Mucosa of gallbladder (tissue), 1 donor: ENCODE measurements around the gene NR2E3. TPM values are rescaled to one million over a fixed set of nuclear protein-coding genes. Genes with fewer than 3 reads are reported as not detected.

Experiments
- DNase-seq: peaks from one replicate; pipeline ENCODE4 v3.0.0-alpha.2; 2020; ENCODE audit warnings: low spot score
- total RNA-seq: library from RNA; stranded (reverse); gene quantifications from one replicate; pipeline ENCODE4 v1.2.1, GENCODE V29; 2021
- donor health status: DM: no; HTN: no; CAD: no.

NR2E3 gene
- total RNA-seq: 3.0 TPM

GRCh38 chr15:71810256-71811035 is at the start of gene NR2E3:
TSS of gene NR2E3 (plus strand) at chr15:71810554. CDS start at chr15:71810744, 190 bp downstream.
- DNase-seq: no peak

GRCh38 chr15:71760852-71761251 is 49.5 kb upstream of the NR2E3 start:
- DNase-seq: no peak

DNA sequence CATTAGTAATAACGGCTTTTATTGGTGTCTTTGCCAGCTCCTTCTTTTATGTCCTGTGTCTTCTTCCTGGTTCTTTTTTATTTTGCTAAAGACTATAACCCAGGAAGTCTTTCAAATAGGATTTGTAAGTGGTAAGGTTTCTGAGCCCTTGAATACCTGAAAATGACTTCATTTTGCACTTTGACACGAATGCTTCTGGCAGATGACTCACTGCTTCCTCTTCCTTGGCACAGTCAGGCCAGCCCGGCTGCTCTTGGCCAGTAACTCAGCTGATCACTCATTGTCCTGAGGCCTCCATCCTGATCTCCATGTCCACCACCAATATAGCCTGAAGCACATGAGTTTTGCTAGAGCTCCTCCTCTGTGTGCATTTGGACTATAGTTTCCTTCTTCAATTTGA is 48.7 kb upstream of the NR2E3 start:
- DNase-seq: peak; percentile 78

DNA sequence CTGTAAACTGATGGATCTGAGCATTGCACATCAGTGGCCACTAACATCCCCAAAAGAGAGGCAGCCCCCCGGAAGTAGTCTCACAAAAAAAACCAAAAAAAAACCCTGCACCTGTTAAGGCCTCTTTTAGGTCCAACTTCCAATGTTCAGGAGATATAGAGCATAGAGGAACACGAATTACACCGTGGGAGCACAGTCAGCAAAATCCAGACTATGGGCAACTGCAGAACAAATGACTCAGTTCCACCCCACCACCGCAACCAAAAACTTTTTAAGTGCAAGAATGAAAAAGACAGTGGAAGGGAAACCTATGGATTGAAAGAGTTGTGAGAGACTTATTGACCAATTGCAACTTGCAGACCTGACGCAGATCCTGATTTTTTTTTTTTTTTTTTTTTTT is 42.2 kb upstream of the NR2E3 start:
- no peak for DNase-seq

DNA sequence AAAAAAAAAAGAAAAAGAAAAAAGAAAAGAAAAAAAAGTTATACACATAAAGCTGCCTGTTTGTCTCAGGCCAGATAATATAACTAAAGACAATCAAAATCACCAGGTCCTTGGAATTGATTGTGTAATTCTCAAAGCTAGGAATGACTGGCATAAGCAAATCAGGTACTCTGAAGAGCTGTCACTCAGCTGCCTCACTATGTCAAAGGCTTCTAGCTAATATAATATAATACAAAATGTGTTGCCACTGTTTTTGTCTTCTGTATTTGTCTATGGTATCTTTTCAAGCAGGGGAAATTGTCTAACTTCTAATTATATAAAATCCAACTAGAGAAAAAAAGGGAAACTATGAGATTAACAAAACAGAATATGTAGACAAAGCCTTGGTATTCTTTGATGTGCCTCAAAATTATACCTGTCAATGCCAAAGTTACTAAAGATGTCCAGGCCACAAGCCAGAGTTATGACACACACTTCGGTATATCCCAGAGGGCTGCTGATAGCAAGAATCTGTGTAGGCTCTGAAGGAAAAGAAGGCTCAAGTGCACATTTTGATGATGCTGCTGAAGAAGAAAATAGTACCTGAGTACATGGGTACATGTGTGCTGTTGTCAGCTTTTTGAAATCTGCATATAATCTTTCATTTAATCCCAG is 37.0 kb upstream of the NR2E3 start:
- DNase-seq: no peak

- no peak for DNase-seq
Observed at GRCh38 chr15:71775856-71776255, 34.5 kb upstream of the NR2E3 start.

DNA sequence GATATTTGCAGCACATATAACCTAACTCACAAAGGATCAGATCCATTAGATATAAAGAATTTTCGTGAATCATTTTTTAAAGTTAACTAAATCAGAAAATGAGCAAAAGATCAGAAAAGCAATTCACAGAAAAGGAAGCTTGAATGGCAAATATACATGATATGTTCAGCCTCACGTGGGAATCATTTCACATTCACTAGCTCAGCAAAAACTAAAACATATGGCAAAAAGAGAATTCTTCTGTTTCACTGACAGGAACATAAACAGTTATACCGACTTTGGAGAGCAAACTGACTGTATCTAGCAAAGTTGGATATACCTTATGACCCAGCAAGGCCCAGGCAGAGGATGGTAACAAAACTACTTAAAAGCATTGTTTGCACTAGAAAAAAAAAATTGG is 34.0 kb upstream of the NR2E3 start:
- no peak for DNase-seq

- no peak for DNase-seq
Observed at GRCh38 chr15:71777216-71777943, 33.0 kb upstream of the NR2E3 start.

- DNase-seq: no peak
Observed at GRCh38 chr15:71779073-71779797, 31.1 kb upstream of the NR2E3 start.

GRCh38 chr15:71780115-71780976 is 30.0 kb upstream of the NR2E3 start:
- DNase-seq: no peak

DNA sequence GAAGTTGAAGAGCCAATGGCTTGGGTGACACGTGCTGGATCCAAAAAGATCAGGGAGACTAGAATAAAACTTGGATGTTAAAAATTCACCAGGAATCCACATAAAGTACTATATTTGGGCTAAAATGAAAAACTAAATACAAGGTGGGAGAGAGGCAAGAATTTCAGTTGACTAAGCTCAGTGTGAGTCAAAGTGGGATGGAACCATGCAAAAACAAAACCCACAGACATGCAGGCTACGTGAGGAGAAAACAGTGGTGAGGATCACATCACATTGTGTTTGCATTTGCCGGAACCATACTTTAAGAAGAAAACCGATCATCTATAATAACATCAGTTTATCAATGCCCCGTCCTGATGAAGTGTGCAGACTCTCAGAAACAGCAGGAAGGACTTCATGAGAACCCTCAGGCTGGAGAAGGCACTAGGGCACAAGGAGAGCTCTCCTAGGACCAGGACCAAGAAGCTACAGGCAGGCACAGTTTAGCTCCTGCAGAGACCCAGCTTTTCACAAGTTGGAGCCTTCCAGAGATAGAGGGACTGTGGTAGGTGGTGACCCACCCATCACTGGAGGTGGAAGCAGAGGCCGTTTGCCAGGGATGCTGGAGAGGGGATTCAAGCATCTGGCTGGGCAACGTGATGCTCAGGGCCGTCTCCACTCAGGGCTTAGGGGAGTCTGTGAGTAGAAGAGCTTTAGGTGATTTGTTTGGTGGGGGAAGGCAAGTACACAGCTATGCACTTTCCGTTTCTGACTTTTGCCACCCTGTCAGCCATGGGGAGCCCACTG is 29.0 kb upstream of the NR2E3 start:
- no peak for DNase-seq

DNA sequence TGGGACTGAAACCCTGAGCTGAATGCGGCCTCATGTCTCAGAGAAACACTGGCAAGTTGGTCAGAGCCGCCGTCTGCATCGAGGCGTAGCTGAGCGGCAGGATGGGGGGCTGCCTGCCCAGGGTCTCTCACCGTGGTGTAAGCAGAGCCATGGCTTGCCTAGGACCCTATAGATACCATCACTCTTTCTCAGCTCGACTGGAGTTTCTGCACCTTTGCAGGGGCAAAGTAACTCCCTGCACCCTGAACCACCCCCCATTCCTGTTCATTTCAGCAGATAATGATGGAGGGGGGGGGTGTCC is 28.4 kb upstream of the NR2E3 start:
- DNase-seq: no peak

DNA sequence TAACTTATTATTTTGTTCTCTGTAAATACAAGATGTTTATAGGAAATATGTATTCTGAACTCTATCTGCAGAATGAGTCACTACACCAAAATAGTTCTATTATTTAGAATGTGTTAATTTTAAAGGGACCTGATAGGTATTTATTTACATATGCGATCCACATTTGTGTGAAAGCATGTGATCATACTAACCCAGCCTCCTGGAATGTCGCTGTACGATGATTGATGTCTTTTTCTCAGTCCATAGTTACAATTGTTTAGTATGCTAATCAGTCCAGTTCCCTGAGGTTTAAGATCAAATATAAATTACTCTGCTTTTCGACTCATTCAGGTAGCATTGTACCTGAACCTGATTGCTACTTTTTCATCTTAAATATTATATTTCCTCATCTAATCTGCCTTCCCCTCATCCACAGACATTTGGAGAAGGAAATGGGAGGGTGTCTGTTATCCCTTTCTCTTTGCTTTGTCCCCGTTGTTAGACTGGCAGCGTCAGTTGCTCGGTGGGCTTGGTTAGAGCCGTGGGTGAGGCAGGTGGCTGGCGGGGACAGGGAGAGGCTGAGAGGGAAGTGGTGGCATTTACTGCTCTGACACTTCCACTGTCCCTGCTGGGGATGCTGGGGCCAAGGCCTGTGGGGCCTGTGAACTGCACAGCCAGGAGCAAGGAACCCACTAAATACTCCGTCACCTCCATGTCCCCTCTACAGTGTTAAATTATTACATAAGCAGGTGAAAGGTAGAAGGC is 27.8 kb upstream of the NR2E3 start:
- no peak for DNase-seq

DNA sequence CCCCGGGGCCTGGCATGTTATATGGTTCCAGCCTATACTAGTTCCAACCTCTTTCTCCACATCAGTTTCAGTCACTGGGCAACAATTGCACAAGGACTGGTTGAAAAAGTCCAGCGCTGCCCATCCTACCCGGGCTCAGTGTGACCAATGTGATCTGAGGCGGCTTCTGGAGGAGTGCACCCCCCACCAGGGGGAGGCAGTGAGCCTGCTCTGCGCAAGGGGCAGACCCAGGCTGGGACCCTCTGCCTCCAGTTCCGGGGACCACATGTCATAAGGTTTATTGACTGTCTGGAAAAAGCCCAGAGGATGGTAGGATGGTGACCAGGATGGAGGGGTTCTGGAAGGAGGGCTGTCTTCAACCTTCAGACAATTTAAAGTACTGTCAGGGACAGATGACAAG is 25.6 kb upstream of the NR2E3 start:
- DNase-seq: no peak

GRCh38 chr15:71785996-71786395 is 24.4 kb upstream of the NR2E3 start:
- no peak for DNase-seq

- no peak for DNase-seq
Observed at GRCh38 chr15:71786673-71787072, 23.7 kb upstream of the NR2E3 start.

GRCh38 chr15:71788646-71789579 is 21.4 kb upstream of the NR2E3 start:
- DNase-seq: peak; percentile 47

DNA sequence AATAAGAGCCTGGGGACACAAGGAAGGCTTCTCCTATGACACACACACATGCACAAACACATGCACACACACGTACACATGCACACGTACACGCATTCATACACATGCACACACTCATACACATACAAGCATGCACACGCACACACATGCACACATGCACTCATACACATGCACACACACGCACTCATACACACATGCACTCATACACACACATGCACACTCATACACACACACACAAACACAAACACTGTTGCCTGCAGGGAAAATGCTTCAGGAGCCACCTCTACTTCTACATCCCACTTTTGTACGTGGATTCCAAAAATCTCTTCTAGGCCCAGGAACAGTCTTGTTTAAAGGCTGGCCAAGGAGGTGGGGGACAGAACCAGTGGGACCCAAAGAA is 20.7 kb upstream of the NR2E3 start:
- DNase-seq: no peak

GRCh38 chr15:71790081-71790480 is 20.3 kb upstream of the NR2E3 start:
- peak; percentile 43 for DNase-seq
